T-cell (primary cell): ENCODE measurements around the gene CUL3. TPM values are rescaled to one million over a fixed set of nuclear protein-coding genes. Genes with fewer than 3 reads are reported as not detected.

Experiments
- ATAC-seq, 4 experiments: fragments of 200-7000 bp in 3 of 4; fragments of 150-1000 bp in 1 of 4; cut with Tn5 transposase; replicated peaks in 1 of 4; 1 replicate in 3 of 4; 2 replicates in 1 of 4; pipeline ENCODE4 v1.10.0; 2021; ENCODE audit warnings: moderate library complexity in 3 of 4, mild to moderate bottlenecking in 2 of 4, moderate number of reproducible peaks in 1 of 4
- CTCF ChIA-PET, 2 donors: fragments of 300-600 bp; sonication (Branson Sonifier 250); formaldehyde crosslinking; loops; one replicate each; lab custom pipeline; 2022; ENCODE audit warnings: antibody characterized with exemption in 2 of 2; lab: Charles Lee
- POLR2A ChIA-PET, 2 donors: fragments of 300-600 bp; sonication (Branson Sonifier 250); formaldehyde crosslinking; loops; one replicate each; lab custom pipeline; 2022; ENCODE audit warnings: antibody characterized with exemption in 2 of 2; lab: Charles Lee
- DNase-seq, 35 experiments: peaks; one replicate each; pipeline versions ENCODE4 v3.0.0 to v3.0.0-alpha.2; 2013 to 2023
- H3K27ac ChIP-seq: one replicate; pipeline ENCODE4 v1.5.1; 2013; ENCODE audit warnings: low read length
- H3K27me3 ChIP-seq, 2 experiments: replicated peaks in 1 of 2; 1 replicate in 1 of 2; 2 replicates in 1 of 2; pipeline versions ENCODE4 v1.6.1 to v1.7.0; 2013; ENCODE audit warnings: low read length in 1 of 2, mixed read lengths in 1 of 2; ENCODE audit not compliant: control insufficient read depth in 2 of 2, insufficient read depth in 2 of 2; ENCODE audit errors: extremely low read depth in 1 of 2
- H3K36me3 ChIP-seq, 2 donors: 1 replicate in 1 of 2; 2 replicates in 1 of 2; pipeline versions ENCODE4 v1.6.1 to v1.7.0; 2013; ENCODE audit warnings: low read length in 1 of 2; ENCODE audit not compliant: control insufficient read depth in 2 of 2, insufficient read depth in 1 of 2; ENCODE audit errors: extremely low read depth in 1 of 2
- H3K4me1 ChIP-seq, 2 experiments: 1 replicate in 1 of 2; 2 replicates in 1 of 2; pipeline versions ENCODE4 v1.6.1 to v1.7.0; 2013; ENCODE audit warnings: low read length in 2 of 2, mixed read lengths in 1 of 2; ENCODE audit not compliant: insufficient read depth in 2 of 2, control insufficient read depth in 1 of 2; ENCODE audit errors: extremely low read depth in 1 of 2
- H3K4me3 ChIP-seq, 2 donors: 1 replicate in 1 of 2; 2 replicates in 1 of 2; pipeline versions ENCODE4 v1.5.1 to v1.7.0; 2013; ENCODE audit warnings: mild to moderate bottlenecking in 2 of 2, low read length in 1 of 2, moderate library complexity in 1 of 2; ENCODE audit not compliant: control insufficient read depth in 1 of 2; ENCODE audit errors: extremely low read depth in 1 of 2
- H3K9me3 ChIP-seq: 2 replicates; pipeline ENCODE4 v1.7.0; 2013
- H3K27ac Mint-ChIP-seq, 2 donors: one replicate each; pipeline ENCODE4 v1.8.0; 2020 to 2021; ENCODE audit warnings: mild to moderate bottlenecking in 2 of 2, mixed read lengths in 2 of 2
- H3K27me3 Mint-ChIP-seq, 2 donors: one replicate each; pipeline ENCODE4 v1.8.0; 2021 to 2022; ENCODE audit warnings: mixed read lengths in 2 of 2
- H3K36me3 Mint-ChIP-seq: one replicate; pipeline ENCODE4 v1.8.0; 2021; ENCODE audit warnings: mixed read lengths
- H3K4me1 Mint-ChIP-seq, 3 donors: one replicate each; pipeline ENCODE4 v1.8.0; 2020 to 2022; ENCODE audit warnings: mixed read lengths in 3 of 3, mild to moderate bottlenecking in 1 of 3
- H3K4me3 Mint-ChIP-seq, 3 donors: one replicate each; pipeline ENCODE4 v1.8.0; 2020 to 2022; ENCODE audit warnings: mild to moderate bottlenecking in 3 of 3, mixed read lengths in 3 of 3, moderate library complexity in 3 of 3
- H3K9me3 Mint-ChIP-seq, 3 donors: one replicate each; pipeline ENCODE4 v1.8.0; 2020 to 2022; ENCODE audit warnings: mixed read lengths in 3 of 3
- WGBS: methylation state at CpG from one replicate; pipeline ENCODE4 v1.1.5; 2013; ENCODE audit warnings: missing lambda C conversion rate; ENCODE audit not compliant: insufficient coverage; 5-methylcytosine and 5-hydroxymethylcytosine counted together
- total RNA-seq, 35 experiments: library from RNA in 6 of 35; stranded (reverse) in 6 of 35; fragments of 120-200 nt in 1 of 35; gene quantifications; one replicate each; pipeline versions ENCODE4 v1.2.1 to v1.2.4 and lab custom pipeline; 2013 to 2026

The CUL3 gene
- total RNA-seq, 5 donors from 2014 or later (not counting 1 experiment from before 2014, with no cell fraction given) = 66.1 to 95.9 (median 82.7) TPM

DNA sequence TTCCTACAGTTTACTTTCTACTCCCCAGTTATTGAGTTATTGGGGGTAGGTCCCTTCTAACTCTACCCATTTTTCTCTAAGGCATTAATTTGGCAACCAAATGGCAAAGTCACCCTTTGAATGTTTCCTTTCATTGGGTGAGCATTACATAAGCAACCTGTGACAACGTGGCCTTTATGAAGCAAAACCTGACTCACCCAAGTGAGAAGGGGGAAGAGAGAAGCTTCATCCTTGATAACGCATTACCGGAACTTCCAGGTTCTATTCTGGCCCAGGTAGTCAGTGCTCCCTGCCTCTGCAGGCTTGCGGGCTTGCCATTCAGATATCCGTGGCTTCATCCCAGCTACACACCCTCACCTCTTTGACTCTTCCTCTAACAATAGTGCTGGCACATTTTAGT lies 144.2 kb downstream of the CUL3 start:
- H3K9me3 Mint-ChIP-seq = no peaks in the 10 kb centered on the region
- CTCF ChIA-PET = interaction anchor here (0.7 kb wide), 2 partner anchors 72 to 235 kb away, joined by 3 to 7 read pairs; no protein-coding TSS in a partner anchor
- H3K4me1 Mint-ChIP-seq = peaks cover 12 to 18% (median 12%) of the 10 kb centered on the region in 3 donors
- H3K27ac Mint-ChIP-seq = no peak overlapping the region
- Histone ChIP-seq H3K4me3 (no peak overlapping the region), H3K27me3 (peaks cover 0 to 38% of the 10 kb centered on the region in 2 experiments), H3K4me1 (peaks cover 0 to 7% of the 10 kb centered on the region in 2 experiments), H3K9me3 (no peaks in the 10 kb centered on the region), H3K27ac (no peak overlapping the region), H3K36me3 (no peaks in the 10 kb centered on the region)
- no CpG with 5 or more reads among the region's 5 CpGs for WGBS
- H3K27me3 Mint-ChIP-seq = peaks cover 52 to 54% of the 10 kb centered on the region in 2 donors
- ATAC-seq (no peak), DNase-seq (no peak)
- peak overlapping the region in 1 of 3 donors; percentile 73 for H3K4me3 Mint-ChIP-seq
- no peaks in the 10 kb centered on the region for H3K36me3 Mint-ChIP-seq
- POLR2A ChIA-PET = interaction anchor here in 1 of 2 donors (0.6 kb wide), 1 partner anchor 42 kb away, joined by 5 read pairs; no protein-coding TSS in a partner anchor

DNA sequence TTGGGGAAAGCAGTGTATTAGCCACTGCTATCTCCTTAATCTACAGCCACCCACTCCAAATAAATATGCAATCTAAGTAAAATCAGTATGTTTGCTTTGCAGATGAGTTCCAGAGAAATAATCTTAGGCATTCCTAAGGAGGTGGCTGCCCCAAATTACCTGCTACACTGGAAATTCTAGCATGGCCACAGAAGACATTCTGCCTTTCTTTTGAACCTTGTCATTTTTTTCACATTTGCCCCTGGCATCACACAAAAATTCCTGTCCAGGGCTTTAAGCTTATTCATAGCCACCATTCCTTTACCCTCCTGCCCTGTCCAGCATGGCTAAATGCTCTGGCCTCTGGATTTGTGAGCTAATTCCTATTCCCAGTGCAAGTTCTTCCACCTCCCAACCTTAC lies 146.4 kb downstream of the CUL3 start:
- DNase-seq (no peak), ATAC-seq (no peak)
- Mint-ChIP-seq H3K4me1 (peaks cover 10 to 17% (median 12%) of the 10 kb centered on the region in 3 donors), H3K36me3 (no peaks in the 10 kb centered on the region), H3K27ac (no peak overlapping the region), H3K9me3 (no peaks in the 10 kb centered on the region), H3K27me3 (peaks cover 42 to 48% of the 10 kb centered on the region in 2 donors), H3K4me3 (no peak overlapping the region)
- H3K4me1 ChIP-seq = peaks cover 0 to 7% of the 10 kb centered on the region in 2 experiments
- no peak overlapping the region for H3K4me3 ChIP-seq
- H3K27ac ChIP-seq = no peak overlapping the region
- CTCF ChIA-PET = interaction anchor here in 1 of 2 donors (1.0 kb wide), 1 partner anchor 455 kb away, joined by 3 read pairs; no protein-coding TSS in a partner anchor
- H3K27me3 ChIP-seq = peaks cover 0 to 31% of the 10 kb centered on the region in 2 experiments
- H3K36me3 ChIP-seq = no peaks in the 10 kb centered on the region
- no peaks in the 10 kb centered on the region for H3K9me3 ChIP-seq
- POLR2A ChIA-PET = no interaction called here

DNA sequence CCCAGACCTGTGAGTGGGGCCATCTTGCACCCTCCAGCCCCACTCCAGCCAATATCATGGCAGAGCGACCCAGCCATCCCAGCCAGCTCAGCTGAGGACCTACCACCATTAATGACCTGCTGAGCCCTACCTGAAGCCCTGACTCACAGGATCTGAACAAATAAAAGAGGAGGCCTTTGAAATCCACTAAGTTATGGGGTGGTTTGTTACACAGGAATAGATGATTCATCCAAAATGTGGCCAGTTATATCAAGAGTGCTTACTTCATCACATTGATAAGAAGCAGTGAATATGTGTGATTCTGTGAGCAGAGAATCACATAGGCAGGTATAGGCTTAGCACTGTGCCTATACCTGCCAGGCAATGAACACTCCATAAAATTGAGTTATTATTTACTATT lies 148.5 kb downstream of the CUL3 start:
- Mint-ChIP-seq H3K36me3 (no peaks in the 10 kb centered on the region), H3K9me3 (no peaks in the 10 kb centered on the region), H3K4me3 (no peak overlapping the region), H3K27me3 (peaks cover 27 to 40% of the 10 kb centered on the region in 2 donors), H3K27ac (no peak overlapping the region), H3K4me1 (peaks cover under 1 to 5% (median 2%) of the 10 kb centered on the region in 3 donors)
- Histone ChIP-seq H3K9me3 (no peaks in the 10 kb centered on the region), H3K36me3 (no peaks in the 10 kb centered on the region), H3K4me1 (no peaks in the 10 kb centered on the region), H3K27me3 (peaks cover 0 to 17% of the 10 kb centered on the region in 2 experiments), H3K4me3 (no peak overlapping the region), H3K27ac (no peak overlapping the region)
- no CpG with 5 or more reads among the region's 1 CpG for WGBS
- POLR2A ChIA-PET = no interaction called here
- CTCF ChIA-PET = no interaction called here
- DNase-seq = no peak
- no peak for ATAC-seq

DNA sequence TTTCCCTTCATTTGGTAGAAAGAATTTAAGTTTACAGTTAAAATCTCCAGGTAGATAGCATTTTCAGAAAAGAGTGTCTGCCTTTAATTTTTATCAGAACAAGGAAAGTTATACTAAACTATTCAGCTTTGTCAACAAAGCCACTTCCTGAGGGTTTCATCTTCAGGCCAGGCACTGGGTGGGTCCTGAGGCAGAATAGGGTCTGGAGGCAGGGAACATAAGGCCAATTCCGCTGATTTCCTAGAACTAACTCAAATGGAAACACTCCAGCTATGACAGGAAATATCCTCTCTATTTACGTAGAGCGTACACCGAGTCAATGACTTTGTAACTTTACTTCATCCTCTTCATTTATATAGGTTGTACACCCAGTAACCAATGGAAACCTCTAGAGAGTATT lies 150.5 kb downstream of the CUL3 start:
- H3K4me3 ChIP-seq = no peak overlapping the region
- WGBS = 92% methylated on average over 2 of the region's 4 CpGs
- CTCF ChIA-PET = no interaction called here
- no peaks in the 10 kb centered on the region for H3K36me3 Mint-ChIP-seq
- H3K9me3 ChIP-seq = no peaks in the 10 kb centered on the region
- H3K27ac Mint-ChIP-seq = no peak overlapping the region
- H3K4me3 Mint-ChIP-seq = no peak overlapping the region
- H3K36me3 ChIP-seq = no peaks in the 10 kb centered on the region
- no peaks in the 10 kb centered on the region for H3K4me1 ChIP-seq
- ATAC-seq = no peak
- peaks cover 8 to 22% of the 10 kb centered on the region in 2 donors for H3K27me3 Mint-ChIP-seq
- POLR2A ChIA-PET = no interaction called here
- peaks cover 0 to 10% of the 10 kb centered on the region in 2 experiments for H3K27me3 ChIP-seq
- H3K27ac ChIP-seq = no peak overlapping the region
- H3K9me3 Mint-ChIP-seq = no peaks in the 10 kb centered on the region
- DNase-seq = no peak
- no peaks in the 10 kb centered on the region for H3K4me1 Mint-ChIP-seq

DNA sequence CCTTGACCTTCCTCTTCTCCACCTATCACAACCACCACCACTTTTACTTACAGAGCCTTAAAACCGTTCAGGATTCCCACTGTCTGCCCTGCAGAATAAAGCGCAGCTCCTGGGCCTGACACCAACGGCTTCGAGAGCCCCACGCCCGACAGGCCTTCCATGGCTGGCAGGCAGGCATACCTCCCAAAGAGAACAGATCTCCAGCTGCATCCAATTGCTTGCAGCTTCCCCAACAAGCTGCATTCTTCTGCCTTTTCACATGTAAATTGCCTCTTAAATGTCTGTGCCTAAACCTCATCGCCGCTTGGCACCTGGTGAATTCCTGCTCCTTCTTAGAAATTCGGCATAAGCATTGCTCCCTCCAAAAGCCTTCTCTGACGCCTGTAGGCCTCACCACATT lies 151.7 kb downstream of the CUL3 start:
- H3K4me3 Mint-ChIP-seq = no peak overlapping the region
- H3K9me3 Mint-ChIP-seq = no peaks in the 10 kb centered on the region
- no peaks in the 10 kb centered on the region for H3K36me3 Mint-ChIP-seq
- ChIA-PET POLR2A (no interaction called here), CTCF (no interaction called here)
- H3K27ac Mint-ChIP-seq = no peak overlapping the region
- Histone ChIP-seq H3K4me3 (no peak overlapping the region), H3K4me1 (no peaks in the 10 kb centered on the region), H3K27ac (no peak overlapping the region), H3K9me3 (no peaks in the 10 kb centered on the region), H3K36me3 (no peaks in the 10 kb centered on the region), H3K27me3 (peaks cover 0 to 13% of the 10 kb centered on the region in 2 experiments)
- no peak for DNase-seq
- H3K4me1 Mint-ChIP-seq = no peaks in the 10 kb centered on the region
- no peak for ATAC-seq
- H3K27me3 Mint-ChIP-seq = peaks cover 6 to 19% of the 10 kb centered on the region in 2 donors
- WGBS = 95% methylated on average over 9 of the region's 10 CpGs

DNA sequence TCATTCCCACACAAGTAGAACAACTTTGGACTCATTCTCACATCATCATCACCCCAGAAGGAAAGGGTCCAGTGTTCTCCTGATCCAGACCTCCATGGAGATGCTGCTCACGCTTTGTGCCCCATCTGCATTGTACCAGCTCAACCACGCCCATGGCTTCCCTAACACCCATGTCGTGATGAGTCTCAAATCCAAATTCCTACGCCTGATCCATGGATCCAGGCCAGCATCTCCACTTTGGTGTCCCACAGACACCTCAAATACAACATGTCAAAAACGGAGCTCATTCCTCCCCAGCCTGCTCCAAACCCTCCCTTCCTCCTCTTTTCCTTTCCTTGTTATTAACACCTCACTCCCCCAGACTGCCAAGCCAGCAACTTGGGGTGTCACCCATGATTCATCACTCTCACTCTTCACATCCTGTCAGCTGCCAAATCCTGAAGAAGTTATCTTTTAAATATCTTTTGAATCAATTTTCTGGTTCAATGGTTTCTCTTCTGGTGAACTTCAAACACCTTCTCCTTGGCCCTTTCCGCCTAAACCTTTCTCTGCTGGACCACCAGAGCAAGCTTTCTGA lies 153.1 kb downstream of the CUL3 start:
- no peaks in the 10 kb centered on the region for H3K4me1 ChIP-seq
- ATAC-seq = no peak
- ChIA-PET POLR2A (no interaction called here), CTCF (interaction anchor here in 1 of 2 donors (0.7 kb wide), 1 partner anchor 12 kb away, joined by 3 read pairs; no protein-coding TSS in a partner anchor)
- Mint-ChIP-seq H3K4me3 (no peak overlapping the region), H3K9me3 (no peaks in the 10 kb centered on the region), H3K36me3 (no peaks in the 10 kb centered on the region), H3K27me3 (peaks cover 6 to 16% of the 10 kb centered on the region in 2 donors), H3K4me1 (no peaks in the 10 kb centered on the region), H3K27ac (no peak overlapping the region)
- no peak overlapping the region for H3K4me3 ChIP-seq
- no peak for DNase-seq
- H3K27ac ChIP-seq = no peak overlapping the region
- WGBS = 75% methylated on average over 5 of the region's 6 CpGs
- H3K27me3 ChIP-seq = peaks cover 0 to 13% of the 10 kb centered on the region in 2 experiments
- no peaks in the 10 kb centered on the region for H3K36me3 ChIP-seq
- no peaks in the 10 kb centered on the region for H3K9me3 ChIP-seq
